Measurements from ENCODE around the gene RSBN1L.

RSBN1L gene

GRCh38 chr7:77811516-77812289 is 115.4 kb downstream of the RSBN1L start:
- DNase-seq, result no peak

GRCh38 chr7:77812290-77812685 is 116.0 kb downstream of the RSBN1L start:
- no peak for DNase-seq

GRCh38 chr7:77813180-77813579 is 116.9 kb downstream of the RSBN1L start:
- no peak for DNase-seq

GRCh38 chr7:77819021-77819420 is 122.8 kb downstream of the RSBN1L start:
- no peak for DNase-seq

GRCh38 chr7:77820967-77821366 is 124.7 kb downstream of the RSBN1L start:
- no peak for DNase-seq

GRCh38 chr7:77822269-77822668 is 126.0 kb downstream of the RSBN1L start:
- no peak for DNase-seq

DNA sequence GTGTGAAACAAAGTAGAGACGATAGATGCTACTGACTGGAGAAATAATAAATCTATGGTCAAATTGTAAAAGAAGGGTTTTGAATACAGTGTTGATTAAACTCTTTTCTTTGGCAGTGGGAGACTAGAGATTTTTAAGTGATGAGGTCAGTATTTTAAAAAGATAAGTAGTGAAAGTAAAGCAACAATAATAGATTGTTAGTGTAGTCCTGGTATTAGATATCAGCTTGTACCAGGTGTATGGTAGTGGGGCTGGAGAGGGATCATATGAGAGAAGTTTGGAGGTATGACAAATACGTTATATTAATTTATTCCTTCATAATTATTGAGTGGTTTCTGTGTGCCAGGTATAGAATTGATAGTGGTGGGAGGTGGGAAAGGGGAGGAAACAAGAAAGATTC is 127.5 kb downstream of the RSBN1L start:
- no peak for DNase-seq

DNA sequence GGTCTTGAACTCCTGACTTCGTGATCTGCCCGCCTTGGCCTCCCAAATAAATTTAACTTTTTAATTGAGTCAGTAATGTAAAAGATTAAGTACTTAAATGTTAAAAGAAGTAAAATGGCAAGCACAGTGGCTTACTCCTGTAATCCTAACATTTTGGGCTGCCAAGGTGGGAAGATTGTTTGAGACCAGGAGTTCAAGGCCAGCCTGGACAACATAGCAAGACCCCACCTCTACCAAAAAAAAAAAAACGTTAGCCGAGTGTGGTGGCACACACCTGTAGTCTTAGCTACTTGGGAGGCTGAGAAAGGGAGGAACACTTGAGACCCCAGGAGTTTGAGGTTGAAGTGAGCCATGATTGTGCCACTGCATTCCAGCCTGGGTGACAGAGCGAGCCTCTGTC is 128.4 kb downstream of the RSBN1L start:
- DNase-seq, result no peak

- no peak for DNase-seq
Measured at GRCh38 chr7:77825131-77825530, 128.9 kb downstream of the RSBN1L start.

- no peak for DNase-seq
Measured at GRCh38 chr7:77826300-77826699, 130.0 kb downstream of the RSBN1L start.

GRCh38 chr7:77827999-77828398 is 131.7 kb downstream of the RSBN1L start:
- DNase-seq, result no peak

GRCh38 chr7:77830649-77831355 is 134.5 kb downstream of the RSBN1L start:
- no peak for DNase-seq

- no peak for DNase-seq
Measured at GRCh38 chr7:77831481-77831880, 135.2 kb downstream of the RSBN1L start.

DNA sequence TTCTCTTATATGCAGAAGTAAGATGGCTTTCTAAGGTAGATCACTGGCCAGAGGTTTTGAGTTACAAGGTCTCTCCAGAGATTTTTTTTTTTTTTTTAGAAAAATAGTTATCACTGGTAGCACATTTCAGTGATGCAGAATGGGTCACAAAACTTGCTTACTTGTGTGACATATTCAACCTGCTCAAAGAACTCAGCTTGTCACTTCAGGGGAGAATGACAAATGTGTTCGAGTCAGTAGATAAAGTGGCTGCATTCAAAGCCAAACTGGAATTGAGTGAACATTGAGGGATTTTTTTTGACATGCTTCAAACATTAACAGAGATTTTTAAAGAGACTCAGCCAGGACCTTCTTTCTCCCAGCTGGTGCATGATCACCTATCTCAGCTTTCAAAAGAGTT is 135.7 kb downstream of the RSBN1L start:
- DNase-seq, result no peak

Measured in cortex of kidney (tissue), 1 donor.